CD8-positive, alpha-beta memory T cell (primary cell): ENCODE measurements around the gene ARAP2. TPM values are rescaled to one million over a fixed set of nuclear protein-coding genes. Genes with fewer than 3 reads are reported as not detected.
A peak's percentile ranks its signal among the peaks of the same experiment; 100 is the strongest.

ENCODE experiments used
- CTCF ChIA-PET: fragments of 350-600 bp; sonication (Branson Sonifier 250); formaldehyde crosslinking; loops from one replicate; lab custom pipeline; 2021; ENCODE audit warnings: antibody characterized with exemption; lab: Charles Lee
- POLR2A ChIA-PET: fragments of 350-600 bp; sonication (Branson Sonifier 250); formaldehyde crosslinking; loops from one replicate; lab custom pipeline; 2021; ENCODE audit warnings: antibody characterized with exemption; lab: Charles Lee
- DNase-seq, 5 donors: peaks; one replicate each; pipeline versions ENCODE4 v3.0.0 to v3.0.0-alpha.2; 2020 to 2022; ENCODE audit warnings: mixed read lengths in 1 of 5
- H3K27ac ChIP-seq: one replicate; pipeline ENCODE4 v1.7.0; 2013; ENCODE audit warnings: low read depth, mild to moderate bottlenecking, low read length, moderate library complexity
- H3K27me3 ChIP-seq: 2 replicates; pipeline ENCODE4 v1.7.0; 2013; ENCODE audit warnings: low read length, mild to moderate bottlenecking; ENCODE audit not compliant: insufficient read depth, poor library complexity, severe bottlenecking
- H3K36me3 ChIP-seq: 2 replicates; pipeline ENCODE4 v1.7.0; 2013; ENCODE audit warnings: mild to moderate bottlenecking, low read length, moderate library complexity; ENCODE audit not compliant: insufficient read depth
- H3K4me1 ChIP-seq: 2 replicates; pipeline ENCODE4 v1.7.0; 2013; ENCODE audit warnings: mild to moderate bottlenecking, low read length, moderate library complexity; ENCODE audit not compliant: insufficient read depth
- H3K4me3 ChIP-seq: 2 replicates; pipeline ENCODE4 v1.7.0; 2013; ENCODE audit warnings: mild to moderate bottlenecking, low read length
- H3K9me3 ChIP-seq: 2 replicates; pipeline ENCODE4 v1.7.0; 2013; ENCODE audit warnings: mild to moderate bottlenecking, low read length
- H3K27ac Mint-ChIP-seq, 8 donors: one replicate each; pipeline ENCODE4 v1.8.0; 2020 to 2021; ENCODE audit warnings: mixed read lengths in 8 of 8, mild to moderate bottlenecking in 6 of 8, inconsistent platforms in 3 of 8, moderate library complexity in 3 of 8
- H3K27me3 Mint-ChIP-seq, 2 donors: one replicate each; pipeline ENCODE4 v1.8.0; 2020 to 2021; ENCODE audit warnings: mixed read lengths in 2 of 2, mild to moderate bottlenecking in 1 of 2, moderate library complexity in 1 of 2
- H3K36me3 Mint-ChIP-seq, 3 donors: one replicate each; pipeline ENCODE4 v1.8.0; 2020 to 2021; ENCODE audit warnings: mixed read lengths in 3 of 3, inconsistent platforms in 1 of 3, mild to moderate bottlenecking in 1 of 3
- H3K4me1 Mint-ChIP-seq, 3 donors: one replicate each; pipeline ENCODE4 v1.8.0; 2020 to 2021; ENCODE audit warnings: mixed read lengths in 3 of 3, inconsistent platforms in 1 of 3, mild to moderate bottlenecking in 1 of 3
- H3K4me3 Mint-ChIP-seq, 7 donors: one replicate each; pipeline ENCODE4 v1.8.0; 2020 to 2021; ENCODE audit warnings: mixed read lengths in 7 of 7, mild to moderate bottlenecking in 6 of 7, moderate library complexity in 4 of 7, inconsistent platforms in 2 of 7
- H3K9me3 Mint-ChIP-seq, 5 donors: one replicate each; pipeline ENCODE4 v1.8.0; 2020 to 2022; ENCODE audit warnings: mixed read lengths in 5 of 5, mild to moderate bottlenecking in 3 of 5, moderate library complexity in 2 of 5, inconsistent platforms in 1 of 5
- polyA plus RNA-seq: library from polyadenylated mRNA; unstranded; fragments of 300-500 nt; fragmentation: Illumina TruSeq; gene quantifications from one replicate; pipeline ENCODE4 v1.2.3, GENCODE V29; 2021
- total RNA-seq, 2 experiments: library from RNA; stranded (reverse); gene quantifications; one replicate each; pipeline ENCODE4 v1.2.3, GENCODE V29; 2021

ARAP2 gene
- total and polyA plus RNA-seq, 3 experiments from 2014 or later = 44.2 to 49.9 (median 49.7) TPM

GRCh38 chr4:36237366-36238313 lies 6.7 kb downstream of the ARAP2 start:
- no peaks in the 10 kb centered on the region for H3K9me3 ChIP-seq
- CTCF ChIA-PET = interaction anchor here (0.7 to 1.0 kb wide), 2 partner anchors 15 to 48 kb away, joined by 3 read pairs; no protein-coding TSS in a partner anchor
- H3K4me3 Mint-ChIP-seq = peak overlapping the region; percentile 45 to 72 (median 60)

GRCh38 chr4:36236159-36236558 lies 8.2 kb downstream of the ARAP2 start:
- H3K36me3 Mint-ChIP-seq = peaks cover 37 to 75% (median 41%) of the 10 kb centered on the region in 3 donors
- peak overlapping the region in 3 of 7 donors; percentile 2 to 32 (median 13) for H3K4me3 Mint-ChIP-seq
- peak overlapping the region in 3 of 8 donors; percentile 23 to 61 (median 24) for H3K27ac Mint-ChIP-seq
- no peaks in the 10 kb centered on the region for H3K9me3 ChIP-seq
- H3K27me3 Mint-ChIP-seq = no peaks in the 10 kb centered on the region
- peaks cover 0 to 3% (median 0%) of the 10 kb centered on the region in 5 donors for H3K9me3 Mint-ChIP-seq
- no peak for DNase-seq
- peaks cover 94 to 100% (median 100%) of the 10 kb centered on the region in 3 donors for H3K4me1 Mint-ChIP-seq
- no peak overlapping the region for H3K27ac ChIP-seq
- ChIA-PET POLR2A (no interaction called here), CTCF (interaction anchor here (0.7 to 1.7 kb wide), 4 partner anchors 48 to 118 kb away, joined by 3 to 4 read pairs (median 3); no protein-coding TSS in a partner anchor)
- peaks cover 4% of the 10 kb centered on the region for H3K36me3 ChIP-seq
- peaks cover 71% of the 10 kb centered on the region for H3K4me1 ChIP-seq
- H3K27me3 ChIP-seq = no peaks in the 10 kb centered on the region
- no peak overlapping the region for H3K4me3 ChIP-seq

More at GRCh38 chr4:36237366-36238313, 6.7 kb downstream of the ARAP2 start:
- Histone ChIP-seq H3K27me3 (no peaks in the 10 kb centered on the region), H3K36me3 (peaks cover 4% of the 10 kb centered on the region), H3K4me1 (peaks cover 70% of the 10 kb centered on the region), H3K4me3 (no peak overlapping the region), H3K27ac (no peak overlapping the region)
- POLR2A ChIA-PET = no interaction called here
- Mint-ChIP-seq H3K9me3 (peaks cover 0 to 3% (median 0%) of the 10 kb centered on the region in 5 donors), H3K36me3 (peaks cover 30 to 73% (median 34%) of the 10 kb centered on the region in 3 donors), H3K27me3 (no peaks in the 10 kb centered on the region), H3K4me1 (peaks cover 89 to 95% (median 93%) of the 10 kb centered on the region in 3 donors), H3K27ac (peak overlapping the region in 7 of 8 donors; percentile 28 to 83 (median 74))
- peak in 1 of 5 donors; percentile 35 for DNase-seq

GRCh38 chr4:36235306-36235705 lies 9.0 kb downstream of the ARAP2 start:
- peaks cover 4% of the 10 kb centered on the region for H3K36me3 ChIP-seq
- H3K27me3 Mint-ChIP-seq = no peaks in the 10 kb centered on the region
- H3K9me3 Mint-ChIP-seq = peaks cover 0 to 3% (median 0%) of the 10 kb centered on the region in 5 donors
- H3K27ac Mint-ChIP-seq = peak overlapping the region in 7 of 8 donors; percentile 5 to 73 (median 31)
- no peaks in the 10 kb centered on the region for H3K9me3 ChIP-seq
- H3K4me1 Mint-ChIP-seq = peaks cover 93 to 100% (median 99%) of the 10 kb centered on the region in 3 donors
- no peak for DNase-seq
- H3K4me1 ChIP-seq = peaks cover 68% of the 10 kb centered on the region
- H3K4me3 ChIP-seq = no peak overlapping the region
- POLR2A ChIA-PET = no interaction called here
- CTCF ChIA-PET = interaction anchor here (0.7 to 1.7 kb wide), 4 partner anchors 21 to 118 kb away, joined by 3 to 4 read pairs (median 3); no protein-coding TSS in a partner anchor
- H3K27me3 ChIP-seq = no peaks in the 10 kb centered on the region
- H3K27ac ChIP-seq = no peak overlapping the region
- peak overlapping the region; percentile 2 to 49 (median 21) for H3K4me3 Mint-ChIP-seq
- H3K36me3 Mint-ChIP-seq = peaks cover 37 to 77% (median 41%) of the 10 kb centered on the region in 3 donors

- peaks cover 4% of the 10 kb centered on the region for H3K36me3 ChIP-seq
- Mint-ChIP-seq H3K9me3 (peaks cover 0 to 3% (median 0%) of the 10 kb centered on the region in 5 donors), H3K36me3 (peaks cover 37 to 73% (median 38%) of the 10 kb centered on the region in 3 donors), H3K27me3 (no peaks in the 10 kb centered on the region), H3K4me1 (peaks cover 94 to 100% (median 99%) of the 10 kb centered on the region in 3 donors), H3K27ac (peak overlapping the region; percentile 22 to 86 (median 53)), H3K4me3 (peak overlapping the region in 6 of 7 donors; percentile 39 to 73 (median 50))
- H3K27ac ChIP-seq = no peak overlapping the region
- no peaks in the 10 kb centered on the region for H3K27me3 ChIP-seq
- H3K4me1 ChIP-seq = peaks cover 69% of the 10 kb centered on the region
- no peak for DNase-seq
- ChIA-PET POLR2A (interaction anchor here (0.6 kb wide), 1 partner anchor 9 kb away, joined by 6 read pairs; no protein-coding TSS in a partner anchor), CTCF (interaction anchor here (1.5 kb wide), 1 partner anchor 97 kb away, joined by 3 read pairs; no protein-coding TSS in a partner anchor)
- no peaks in the 10 kb centered on the region for H3K9me3 ChIP-seq
- no peak overlapping the region for H3K4me3 ChIP-seq
Observed at GRCh38 chr4:36233567-36234266, 10.6 kb downstream of the ARAP2 start.

DNA sequence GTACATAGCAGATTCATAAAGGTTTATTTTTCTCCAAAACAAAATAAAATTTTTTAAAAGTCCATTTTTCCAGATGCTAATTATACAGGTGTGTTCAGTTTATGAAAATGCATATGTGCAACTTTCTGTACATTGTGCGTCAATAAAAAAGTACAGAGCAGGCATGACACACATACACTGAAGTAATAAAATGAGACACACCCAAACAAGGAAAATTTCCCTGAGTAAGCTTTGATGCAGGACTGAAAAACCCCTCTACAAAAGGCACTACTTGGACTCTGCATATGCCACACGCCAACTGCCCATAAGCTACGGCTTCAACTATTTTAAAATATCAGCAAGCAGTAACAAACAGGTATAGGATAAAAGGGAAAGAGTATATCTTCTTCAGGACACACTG lies 13.8 kb downstream of the ARAP2 start:
- ChIA-PET POLR2A (no interaction called here), CTCF (no interaction called here)
- Histone ChIP-seq H3K27ac (no peak overlapping the region), H3K27me3 (no peaks in the 10 kb centered on the region), H3K36me3 (no peaks in the 10 kb centered on the region), H3K4me1 (peaks cover 64% of the 10 kb centered on the region), H3K9me3 (no peaks in the 10 kb centered on the region), H3K4me3 (no peak overlapping the region)
- Mint-ChIP-seq H3K27me3 (no peaks in the 10 kb centered on the region), H3K9me3 (peaks cover 0 to 3% (median 0%) of the 10 kb centered on the region in 5 donors), H3K4me3 (peak overlapping the region in 4 of 7 donors; percentile 1 to 63 (median 36)), H3K4me1 (peaks cover 96 to 100% (median 99%) of the 10 kb centered on the region in 3 donors), H3K36me3 (peaks cover 22 to 63% (median 24%) of the 10 kb centered on the region in 3 donors), H3K27ac (peak overlapping the region in 6 of 8 donors; percentile 29 to 85 (median 68))
- no peak for DNase-seq

DNA sequence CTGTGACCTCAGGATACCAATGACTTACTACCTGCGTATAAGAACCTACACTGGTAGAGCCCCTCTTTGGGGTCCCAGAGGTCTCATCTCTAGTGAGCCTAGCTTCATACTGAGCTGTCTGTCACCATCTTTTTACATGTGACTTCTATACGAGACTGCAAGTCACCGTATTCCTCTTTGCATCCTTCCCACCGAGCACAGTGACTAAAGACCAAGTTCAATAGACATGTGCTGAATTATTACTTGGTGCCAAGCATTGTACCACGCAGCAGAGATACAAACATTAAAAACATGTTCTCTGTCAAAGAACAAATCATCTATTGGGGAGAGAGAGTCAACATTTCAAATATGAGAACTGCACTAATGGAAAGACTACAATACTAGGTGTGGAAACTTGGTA lies 16.4 kb downstream of the ARAP2 start:
- CTCF ChIA-PET = interaction anchor here (0.6 kb wide), 1 partner anchor 11 kb away, joined by 3 read pairs; no protein-coding TSS in a partner anchor
- peaks cover 59% of the 10 kb centered on the region for H3K4me1 ChIP-seq
- Mint-ChIP-seq H3K27ac (peak overlapping the region; percentile 3 to 83 (median 52)), H3K27me3 (no peaks in the 10 kb centered on the region), H3K36me3 (peaks cover 6 to 50% (median 13%) of the 10 kb centered on the region in 3 donors), H3K4me1 (peaks cover 89 to 97% (median 96%) of the 10 kb centered on the region in 3 donors), H3K9me3 (no peaks in the 10 kb centered on the region), H3K4me3 (peak overlapping the region in 6 of 7 donors; percentile 37 to 81 (median 58))
- POLR2A ChIA-PET = no interaction called here
- DNase-seq = no peak
- H3K27me3 ChIP-seq = no peaks in the 10 kb centered on the region
- H3K9me3 ChIP-seq = no peaks in the 10 kb centered on the region
- H3K27ac ChIP-seq = no peak overlapping the region
- H3K4me3 ChIP-seq = no peak overlapping the region
- no peaks in the 10 kb centered on the region for H3K36me3 ChIP-seq
